Trophoblast cell (in vitro differentiated cells and primary cell): ENCODE measurements around the gene ADA.

Experiments
- DNase-seq, 2 donors: peaks; one replicate each; pipeline ENCODE4 v3.0.0-alpha.2; 2016
- H2AFZ ChIP-seq: 2 replicates; pipeline ENCODE4 v1.6.1; 2013; ENCODE audit warnings: low read length, moderate library complexity, mild to moderate bottlenecking; ENCODE audit not compliant: insufficient read depth, poor library complexity
- H2AK5ac ChIP-seq: 2 replicates; pipeline ENCODE4 v1.6.1; 2013; ENCODE audit warnings: mild to moderate bottlenecking, low read length
- H2BK120ac ChIP-seq: 2 replicates; pipeline ENCODE4 v1.6.1; 2013; ENCODE audit warnings: low read length, mild to moderate bottlenecking, moderate library complexity; ENCODE audit not compliant: insufficient read depth, poor library complexity
- H2BK12ac ChIP-seq: 2 replicates; pipeline ENCODE4 v1.6.1; 2013; ENCODE audit warnings: mild to moderate bottlenecking, low read length, moderate library complexity
- H2BK5ac ChIP-seq: 2 replicates; pipeline ENCODE4 v1.6.1; 2013; ENCODE audit warnings: low read length, low read depth, moderate library complexity, mild to moderate bottlenecking; ENCODE audit not compliant: poor library complexity
- H3K14ac ChIP-seq: 2 replicates; pipeline ENCODE4 v1.6.1; 2013; ENCODE audit warnings: mild to moderate bottlenecking, low read length
- H3K18ac ChIP-seq: 2 replicates; pipeline ENCODE4 v1.6.1; 2013; ENCODE audit warnings: mild to moderate bottlenecking, low read length
- H3K23ac ChIP-seq: 2 replicates; pipeline ENCODE4 v1.6.1; 2013; ENCODE audit warnings: low read length
- H3K27ac ChIP-seq: 2 replicates; pipeline ENCODE4 v1.5.1; 2013; ENCODE audit warnings: low read depth, mild to moderate bottlenecking, inconsistent platforms, low read length, moderate library complexity
- H3K27me3 ChIP-seq: 2 replicates; pipeline ENCODE4 v1.6.1; 2013; ENCODE audit warnings: inconsistent platforms, mild to moderate bottlenecking, low read length, moderate library complexity; ENCODE audit not compliant: insufficient read depth
- H3K36me3 ChIP-seq, 2 experiments: 1 replicate in 1 of 2; 2 replicates in 1 of 2; pipeline ENCODE4 v1.6.1; 2013; ENCODE audit warnings: low read length in 2 of 2, mild to moderate bottlenecking in 2 of 2, moderate library complexity in 1 of 2; ENCODE audit not compliant: insufficient read depth in 2 of 2, control insufficient read depth in 1 of 2
- H3K4ac ChIP-seq: 2 replicates; pipeline ENCODE4 v1.6.1; 2013; ENCODE audit warnings: low read depth, mild to moderate bottlenecking, low read length, moderate library complexity
- H3K4me1 ChIP-seq, 2 experiments: 1 replicate in 1 of 2; 2 replicates in 1 of 2; pipeline ENCODE4 v1.6.1; 2013; ENCODE audit warnings: low read length in 2 of 2, mild to moderate bottlenecking in 2 of 2, moderate library complexity in 1 of 2; ENCODE audit not compliant: insufficient read depth in 2 of 2, control insufficient read depth in 1 of 2
- H3K4me2 ChIP-seq: 2 replicates; pipeline ENCODE4 v1.6.1; 2013; ENCODE audit warnings: inconsistent platforms, mild to moderate bottlenecking, low read length, moderate library complexity
- H3K4me3 ChIP-seq: 2 replicates; pipeline ENCODE4 v1.5.1; 2013; ENCODE audit warnings: mild to moderate bottlenecking, low read depth, low read length, inconsistent platforms
- H3K79me1 ChIP-seq: one replicate; pipeline ENCODE4 v1.6.1; 2013; ENCODE audit warnings: low read length
- H3K79me2 ChIP-seq: 2 replicates; pipeline ENCODE4 v1.6.1; 2013; ENCODE audit warnings: low read length, mild to moderate bottlenecking; ENCODE audit not compliant: control insufficient read depth, insufficient read depth, poor library complexity
- H3K9ac ChIP-seq: 2 replicates; pipeline ENCODE4 v1.6.1; 2013; ENCODE audit warnings: mild to moderate bottlenecking, low read length
- H3K9me3 ChIP-seq: 2 replicates; pipeline ENCODE4 v1.6.1; 2013; ENCODE audit warnings: low read depth, mild to moderate bottlenecking, control low read depth, inconsistent platforms, low read length; ENCODE audit not compliant: insufficient read depth
- H4K12ac ChIP-seq: 2 replicates; pipeline ENCODE4 v1.6.1; 2013; ENCODE audit warnings: low read depth, mild to moderate bottlenecking, low read length, moderate library complexity
- H4K8ac ChIP-seq: 2 replicates; pipeline ENCODE4 v1.6.1; 2013; ENCODE audit warnings: low read depth, mild to moderate bottlenecking, low read length, moderate library complexity
- H4K91ac ChIP-seq: one replicate; pipeline ENCODE4 v1.6.1; 2013; ENCODE audit warnings: low read depth, mild to moderate bottlenecking, low read length, moderate library complexity
- WGBS: extraction: QIAGEN DNeasy Blood & Tissue Kit; methylation state at CpG from one replicate; pipeline ENCODE4 v1.1.7; 2013; ENCODE audit warnings: missing lambda C conversion rate; ENCODE audit not compliant: insufficient read length, insufficient coverage; ENCODE audit errors: extremely low coverage; 5-methylcytosine and 5-hydroxymethylcytosine counted together

Gene ADA

GRCh38 chr20:44649126-44649525, 2.4 kb downstream of the ADA start:
- Histone ChIP-seq H3K27me3 (no peaks in the 10 kb centered on the region), H3K9ac (no peak overlapping the region), H3K9me3 (no peaks in the 10 kb centered on the region), H3K27ac (no peak overlapping the region), H2AFZ (no peak overlapping the region), H3K4me2 (no peak overlapping the region), H3K4ac (no peak overlapping the region), H3K4me1 (peaks cover 13 to 17% of the 10 kb centered on the region in 2 experiments), H3K23ac (no peak overlapping the region), H2BK12ac (no peak overlapping the region), H4K8ac (no peak overlapping the region), H3K14ac (no peak overlapping the region), H3K79me2 (peaks cover 9% of the 10 kb centered on the region), H3K18ac (no peak overlapping the region), H2BK5ac (no peak overlapping the region), H2BK120ac (no peak overlapping the region), H3K36me3 (no peaks in the 10 kb centered on the region), H2AK5ac (no peak overlapping the region), H4K91ac (no peak overlapping the region), H4K12ac (no peak overlapping the region), H3K79me1 (peaks cover 24% of the 10 kb centered on the region), H3K4me3 (no peak overlapping the region)
- DNase-seq, result no peak
- no CpG with 5 or more reads among the region's 3 CpGs for WGBS

GRCh38 chr20:44648579-44648978, 2.9 kb downstream of the ADA start:
- no peak for DNase-seq
- Histone ChIP-seq H3K9ac (no peak overlapping the region), H3K4me3 (no peak overlapping the region), H2AK5ac (no peak overlapping the region), H3K4ac (no peak overlapping the region), H3K79me2 (peaks cover 9% of the 10 kb centered on the region), H2BK5ac (no peak overlapping the region), H3K36me3 (no peaks in the 10 kb centered on the region), H3K9me3 (no peaks in the 10 kb centered on the region), H3K79me1 (peaks cover 28% of the 10 kb centered on the region), H2BK120ac (no peak overlapping the region), H3K4me2 (no peak overlapping the region), H2AFZ (no peak overlapping the region), H4K12ac (no peak overlapping the region), H3K27ac (no peak overlapping the region), H4K8ac (no peak overlapping the region), H4K91ac (no peak overlapping the region), H3K18ac (no peak overlapping the region), H3K23ac (no peak overlapping the region), H3K14ac (no peak overlapping the region), H3K27me3 (no peaks in the 10 kb centered on the region), H3K4me1 (peaks cover 19 to 22% of the 10 kb centered on the region in 2 experiments), H2BK12ac (no peak overlapping the region)
- WGBS, result no CpG with 5 or more reads among the region's 7 CpGs

- no peak overlapping the region for H2BK12ac ChIP-seq
- no peak overlapping the region for H2AK5ac ChIP-seq
- no CpG with 5 or more reads among the region's 5 CpGs for WGBS
These were observed 3.4 kb downstream of the ADA start for GRCh38 chr20:44648068-44648467.

DNA sequence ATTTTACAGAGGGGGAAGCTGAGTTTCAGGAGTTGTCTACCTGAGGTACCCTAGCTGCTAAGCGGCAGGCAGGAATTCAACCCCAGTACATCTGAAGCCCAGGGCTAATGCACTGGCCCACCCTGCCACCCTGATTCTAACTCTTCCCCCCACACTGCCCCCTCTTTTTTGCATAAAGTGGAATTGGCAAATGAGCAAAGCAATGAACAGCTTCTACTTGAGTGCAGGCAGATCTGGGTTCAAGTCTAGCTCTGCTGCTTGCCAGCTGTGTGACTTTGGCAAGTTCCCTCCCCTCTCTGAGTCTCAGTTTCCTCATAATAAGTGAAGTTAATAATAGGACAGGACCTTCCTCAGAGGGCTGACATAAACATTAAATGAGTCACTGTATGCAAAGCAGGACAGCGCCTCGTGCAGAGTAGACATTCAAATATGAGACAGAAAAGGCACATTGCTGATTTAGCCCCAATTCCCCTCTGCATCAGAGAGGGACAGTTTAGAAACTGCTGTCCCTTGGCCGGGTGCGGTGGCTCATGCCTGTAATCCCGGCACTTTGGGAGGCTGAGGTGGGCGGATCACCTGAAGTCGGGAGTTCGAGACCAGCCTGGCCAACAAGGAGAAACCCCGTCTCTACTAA, 4.7 kb downstream of the ADA start:
- Histone ChIP-seq H3K9ac (no peak overlapping the region), H2AK5ac (no peak overlapping the region), H4K8ac (no peak overlapping the region), H3K79me1 (peaks cover 39% of the 10 kb centered on the region), H3K18ac (no peak overlapping the region), H2BK120ac (no peak overlapping the region), H3K4me2 (no peak overlapping the region), H2BK12ac (no peak overlapping the region), H3K4me3 (no peak overlapping the region), H2AFZ (no peak overlapping the region), H4K91ac (peak overlapping the region; percentile 9), H3K14ac (no peak overlapping the region), H3K23ac (no peak overlapping the region), H3K4me1 (peaks cover 31 to 38% of the 10 kb centered on the region in 2 experiments), H3K9me3 (no peaks in the 10 kb centered on the region), H3K79me2 (peaks cover 12% of the 10 kb centered on the region), H3K36me3 (no peaks in the 10 kb centered on the region), H3K27ac (no peak overlapping the region), H3K4ac (no peak overlapping the region), H3K27me3 (no peaks in the 10 kb centered on the region), H4K12ac (no peak overlapping the region), H2BK5ac (no peak overlapping the region)
- peak; percentile 33 to 52 for DNase-seq
- WGBS, result no CpG with 5 or more reads among the region's 10 CpGs

More at GRCh38 chr20:44648068-44648467, 3.4 kb downstream of the ADA start:
- H2BK120ac ChIP-seq, result no peak overlapping the region
- no peak overlapping the region for H3K18ac ChIP-seq
- H3K79me1 ChIP-seq, result peaks cover 31% of the 10 kb centered on the region
- H3K79me2 ChIP-seq, result peaks cover 9% of the 10 kb centered on the region
- no peak overlapping the region for H4K91ac ChIP-seq
- no peak overlapping the region for H3K9ac ChIP-seq
- no peaks in the 10 kb centered on the region for H3K27me3 ChIP-seq
- H3K4ac ChIP-seq, result no peak overlapping the region
- no peak overlapping the region for H3K4me3 ChIP-seq
- H3K23ac ChIP-seq, result no peak overlapping the region
- H3K14ac ChIP-seq, result no peak overlapping the region
- H3K4me2 ChIP-seq, result no peak overlapping the region
- peaks cover 21 to 27% of the 10 kb centered on the region in 2 experiments for H3K4me1 ChIP-seq
- no peak overlapping the region for H3K27ac ChIP-seq
- no peaks in the 10 kb centered on the region for H3K9me3 ChIP-seq
- H3K36me3 ChIP-seq, result no peaks in the 10 kb centered on the region
- no peak overlapping the region for H2AFZ ChIP-seq
- H4K8ac ChIP-seq, result no peak overlapping the region
- H2BK5ac ChIP-seq, result no peak overlapping the region
- no peak overlapping the region for H4K12ac ChIP-seq
- DNase-seq, result no peak
